Neural cell (in vitro differentiated cells): Measurements from ENCODE around the gene RASA1. TPM values are rescaled to one million over a fixed set of nuclear protein-coding genes. Genes with fewer than 3 reads are reported as not detected.

Experiments used
- H2AFZ ChIP-seq: fragments of 200-600, 300-800 bp; sonication (generic), shearing (Covaris generic); 2 replicates; pipeline ENCODE4 v1.6.0; 2014; ENCODE audit warnings: low read depth, mild to moderate bottlenecking, antibody characterized with exemption, low read length, moderate library complexity
- H3F3A ChIP-seq: fragments of 200-600 bp; shearing (Covaris generic); 2 replicates; pipeline ENCODE4 v1.6.1; 2016; ENCODE audit warnings: mild to moderate bottlenecking, moderate library complexity, mixed read lengths, antibody characterized with exemption, low read length; ENCODE audit not compliant: insufficient read depth, poor library complexity, severe bottlenecking
- H3K27ac ChIP-seq: fragments of 200-600, 300-800 bp; sonication (generic), shearing (Covaris generic); 2 replicates; pipeline ENCODE4 v1.5.1; 2014; ENCODE audit warnings: mild to moderate bottlenecking, low read length, moderate library complexity
- H3K27me3 ChIP-seq: fragments of 300-800, 200-600 bp; sonication (generic), shearing (Covaris generic); 2 replicates; pipeline ENCODE4 v1.6.0; 2014; ENCODE audit warnings: mild to moderate bottlenecking, low read depth, low read length, moderate library complexity; ENCODE audit not compliant: insufficient read depth
- H3K36me3 ChIP-seq: fragments of 300-800, 200-600 bp; sonication (generic), shearing (Covaris generic); 2 replicates; pipeline ENCODE4 v1.5.1; 2014; ENCODE audit warnings: mild to moderate bottlenecking, antibody characterized with exemption, low read length, moderate library complexity; ENCODE audit not compliant: insufficient read depth
- H3K4me2 ChIP-seq: fragments of 300-800, 200-600 bp; sonication (generic), shearing (Covaris generic); 2 replicates; pipeline ENCODE4 v1.6.0; 2014; ENCODE audit warnings: mild to moderate bottlenecking, low read length
- H3K4me3 ChIP-seq: fragments of 300-800, 200-600 bp; sonication (generic), shearing (Covaris generic); 2 replicates; pipeline ENCODE4 v1.5.1; 2014; ENCODE audit warnings: mild to moderate bottlenecking, low read length, moderate library complexity
- H3K79me2 ChIP-seq: fragments of 200-600 bp; shearing (Covaris generic); replicated peaks from 2 replicates; pipeline ENCODE4 v1.6.0; 2014; ENCODE audit warnings: mild to moderate bottlenecking, low read length, moderate library complexity; ENCODE audit not compliant: insufficient read depth
- H3K9ac ChIP-seq: fragments of 300-800, 200-600 bp; sonication (generic), shearing (Covaris generic); 2 replicates; pipeline ENCODE4 v1.6.1; 2016; ENCODE audit warnings: mild to moderate bottlenecking, low read length, mixed read lengths
- H3K9me2 ChIP-seq: fragments of 200-600 bp; shearing (Covaris generic); 2 replicates; pipeline ENCODE4 v1.6.1; 2016; ENCODE audit warnings: mild to moderate bottlenecking, low read length, mixed read lengths; ENCODE audit not compliant: insufficient read depth
- H3K9me3 ChIP-seq: fragments of 200-600, 300-800 bp; sonication (generic), shearing (Covaris generic); 2 replicates; pipeline ENCODE4 v1.6.1; 2016; ENCODE audit warnings: mild to moderate bottlenecking, mixed run types, low read length, moderate library complexity, mixed read lengths
- H4K20me1 ChIP-seq: fragments of 200-600 bp; shearing (Covaris generic); 2 replicates; pipeline ENCODE4 v1.6.1; 2016; ENCODE audit warnings: mild to moderate bottlenecking, mixed run types; ENCODE audit not compliant: insufficient read depth
- CTCF ChIP-seq: fragments of 450-650 bp; IDR thresholded peaks from 2 replicates; pipeline ENCODE4 v1.5.1; 2014; ENCODE audit warnings: antibody characterized with exemption, mild to moderate bottlenecking, moderate library complexity; ENCODE audit not compliant: poor library complexity, severe bottlenecking
- EP300 ChIP-seq: fragments of 450-650 bp; conservative IDR thresholded peaks from 2 replicates; pipeline ENCODE4 v1.6.1; 2014; ENCODE audit warnings: antibody characterized with exemption, mild to moderate bottlenecking, moderate library complexity; ENCODE audit not compliant: poor library complexity, severe bottlenecking
- EZH2 ChIP-seq: fragments of 200-600, 300-800 bp; shearing (Covaris generic), sonication (generic); IDR thresholded peaks from 2 replicates; pipeline ENCODE4 v1.6.1; 2014; ENCODE audit warnings: antibody characterized with exemption, low read length, borderline replicate concordance, mild to moderate bottlenecking; ENCODE audit not compliant: insufficient read depth, poor library complexity, severe bottlenecking
- MXI1 ChIP-seq: fragments of 450-650 bp; conservative IDR thresholded peaks from 2 replicates; pipeline ENCODE4 v1.6.1; 2014; ENCODE audit warnings: antibody characterized with exemption, mild to moderate bottlenecking; ENCODE audit not compliant: poor library complexity, severe bottlenecking
- POLR2AphosphoS5 ChIP-seq: IDR thresholded peaks from 2 replicates; pipeline ENCODE4 v1.6.1; 2012
- RAD21 ChIP-seq: fragments of 450-650 bp; conservative IDR thresholded peaks from 2 replicates; pipeline ENCODE4 v1.6.1; 2014; ENCODE audit warnings: antibody characterized with exemption, mild to moderate bottlenecking, moderate library complexity
- REST ChIP-seq: IDR thresholded peaks from 2 replicates; pipeline ENCODE4 v1.6.1; 2012; ENCODE audit warnings: borderline replicate concordance
- SMC3 ChIP-seq: fragments of 450-650 bp; conservative IDR thresholded peaks from 2 replicates; pipeline ENCODE4 v1.6.1; 2014; ENCODE audit warnings: antibody characterized with exemption, mild to moderate bottlenecking, moderate library complexity; ENCODE audit not compliant: poor library complexity
- TAF1 ChIP-seq: IDR thresholded peaks from 2 replicates; pipeline ENCODE4 v1.6.1; 2012; ENCODE audit warnings: low read depth
- polyA plus RNA-seq: library from polyadenylated mRNA; depleted of rRNA; stranded (reverse); fragments of >200 nt; gene quantifications from 2 replicates; pipeline ENCODE4 v1.2.3, GENCODE V29; 2014

The RASA1 gene
- polyA plus RNA-seq, 1 donor from 2014 or later, result 72.8 TPM

- TF ChIP-seq EZH2 (no peak), SMC3 (no peak)
- Histone ChIP-seq H3K36me3 (no peaks in the 10 kb centered on the region), H3K27me3 (no peaks in the 10 kb centered on the region), H3F3A (no peaks in the 10 kb centered on the region), H2AFZ (no peak overlapping the region), H3K9ac (no peak overlapping the region), H3K4me3 (no peak overlapping the region), H3K27ac (no peak overlapping the region), H3K9me2 (no peaks in the 10 kb centered on the region), H3K4me2 (no peak overlapping the region), H4K20me1 (no peaks in the 10 kb centered on the region), H3K79me2 (peaks cover 33% of the 10 kb centered on the region), H3K9me3 (no peaks in the 10 kb centered on the region)
These were observed 61.4 kb downstream of the RASA1 start for GRCh38 chr5:87329114-87329513.

- no peaks in the 10 kb centered on the region for H3K27me3 ChIP-seq
- no peaks in the 10 kb centered on the region for H3K9me3 ChIP-seq
- H3K27ac ChIP-seq, result no peak overlapping the region
- H4K20me1 ChIP-seq, result no peaks in the 10 kb centered on the region
- H3K4me2 ChIP-seq, result no peak overlapping the region
- H3K79me2 ChIP-seq, result no peaks in the 10 kb centered on the region
- H2AFZ ChIP-seq, result no peak overlapping the region
- H3K9ac ChIP-seq, result no peak overlapping the region
- no peaks in the 10 kb centered on the region for H3K9me2 ChIP-seq
- TF ChIP-seq EZH2 (no peak), RAD21 (no peak), TAF1 (no peak), EP300 (no peak), SMC3 (no peak), REST (no peak), POLR2AphosphoS5 (no peak), MXI1 (no peak), CTCF (no peak)
- H3F3A ChIP-seq, result no peaks in the 10 kb centered on the region
- H3K36me3 ChIP-seq, result peaks cover 6% of the 10 kb centered on the region
- H3K4me3 ChIP-seq, result no peak overlapping the region
These were observed 72.3 kb downstream of the RASA1 start for GRCh38 chr5:87339986-87340385.

GRCh38 chr5:87340716-87341115, 73.0 kb downstream of the RASA1 start:
- Histone ChIP-seq H3K4me3 (no peak overlapping the region), H3K27me3 (no peaks in the 10 kb centered on the region), H3K9me3 (no peaks in the 10 kb centered on the region), H3K9me2 (no peaks in the 10 kb centered on the region), H4K20me1 (no peaks in the 10 kb centered on the region), H3K27ac (no peak overlapping the region), H3K36me3 (peaks cover 6% of the 10 kb centered on the region), H3K79me2 (no peaks in the 10 kb centered on the region), H3K9ac (no peak overlapping the region), H3K4me2 (no peak overlapping the region), H3F3A (no peaks in the 10 kb centered on the region), H2AFZ (no peak overlapping the region)
- TF ChIP-seq RAD21 (no peak), TAF1 (no peak)
